Type B pancreatic cell (in vitro differentiated cells): ENCODE results near the gene KRTAP10-9. TPM values are rescaled to one million over a fixed set of nuclear protein-coding genes. Genes with fewer than 3 reads are reported as not detected.
"Not testable (repeated sequence)": the region's sequence is repeated elsewhere in the genome, so short reads cannot be mapped to it uniquely, and the experiment has no call there.

Source experiments
- DNase-seq: peaks from one replicate; pipeline ENCODE4 v3.0.0; 2021; ENCODE audit warnings: mixed read lengths; ENCODE audit not compliant: unreplicated experiment; ENCODE audit errors: extremely low spot score
- H3K27ac Mint-ChIP-seq: 2 replicates; pipeline ENCODE4 v1.8.0; 2021; ENCODE audit warnings: mild to moderate bottlenecking, mixed read lengths
- H3K27me3 Mint-ChIP-seq: 2 replicates; pipeline ENCODE4 v1.8.0; 2021; ENCODE audit warnings: mixed read lengths
- H3K36me3 Mint-ChIP-seq: 2 replicates; pipeline ENCODE4 v1.8.0; 2021; ENCODE audit warnings: mixed read lengths
- H3K4me1 Mint-ChIP-seq: one replicate; pipeline ENCODE4 v1.8.0; 2021; ENCODE audit warnings: mixed read lengths; ENCODE audit not compliant: unreplicated experiment
- H3K4me3 Mint-ChIP-seq: 2 replicates; pipeline ENCODE4 v1.8.0; 2021; ENCODE audit warnings: mild to moderate bottlenecking, mixed read lengths
- H3K9me3 Mint-ChIP-seq: 2 replicates; pipeline ENCODE4 v1.8.0; 2021; ENCODE audit warnings: mixed read lengths
- total RNA-seq: library from RNA; stranded (reverse); gene quantifications from 2 replicates; pipeline ENCODE4 v1.2.1, GENCODE V29; 2021; ENCODE audit warnings: low replicate concordance
- TF ChIP-seq, protein P1 (sequence below): fragments of 200-600 bp; sonication (generic); conservative IDR thresholded peaks from 2 replicates; pipeline ENCODE4 v1.5.0; 2021; ENCODE audit warnings: antibody characterized with exemption, mild to moderate bottlenecking

Gene KRTAP10-9
- total RNA-seq, 1 donor from 2014 or later: not detected

DNA sequence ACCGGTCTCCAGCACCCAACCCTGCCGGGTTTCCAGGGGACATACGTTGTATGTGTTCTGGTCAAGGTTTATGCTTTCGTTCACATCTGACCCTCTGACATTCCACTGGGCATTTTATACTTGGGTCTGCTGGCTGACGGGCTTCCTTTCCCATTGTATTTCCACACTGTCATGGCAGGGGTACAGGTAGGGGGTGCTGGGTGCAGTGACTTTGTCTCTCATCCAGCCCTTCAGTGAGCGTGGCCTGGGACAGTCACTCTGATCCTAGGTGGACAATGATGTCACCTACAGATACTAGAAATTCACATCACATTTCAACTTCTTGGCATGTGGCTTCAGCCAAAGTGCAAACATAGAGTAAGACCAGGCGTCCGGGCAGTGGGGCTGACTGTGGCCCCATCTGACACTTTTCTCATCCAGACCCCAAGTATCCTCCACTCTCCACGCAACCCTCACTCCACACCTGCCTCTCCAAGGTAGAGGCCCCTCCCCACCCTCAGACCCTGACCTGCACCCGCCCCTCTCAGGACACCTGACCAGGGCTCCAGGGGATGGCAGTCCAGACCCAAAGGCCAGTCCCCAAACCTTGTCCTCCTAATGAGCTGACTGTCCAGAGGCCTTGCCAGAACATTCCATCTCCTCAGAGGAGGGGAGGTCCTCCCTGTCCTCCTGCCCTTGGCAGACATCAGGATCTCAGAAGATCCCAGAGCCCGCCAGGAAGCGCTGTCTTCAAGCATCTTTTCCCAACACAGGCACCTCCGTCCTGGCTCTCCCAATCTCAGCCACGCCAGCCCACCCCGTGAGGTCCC lies 9.5 kb downstream of the KRTAP10-9 start:
- peak; percentile 48 for DNase-seq
- no peak overlapping the region for H3K4me3 Mint-ChIP-seq

DNA sequence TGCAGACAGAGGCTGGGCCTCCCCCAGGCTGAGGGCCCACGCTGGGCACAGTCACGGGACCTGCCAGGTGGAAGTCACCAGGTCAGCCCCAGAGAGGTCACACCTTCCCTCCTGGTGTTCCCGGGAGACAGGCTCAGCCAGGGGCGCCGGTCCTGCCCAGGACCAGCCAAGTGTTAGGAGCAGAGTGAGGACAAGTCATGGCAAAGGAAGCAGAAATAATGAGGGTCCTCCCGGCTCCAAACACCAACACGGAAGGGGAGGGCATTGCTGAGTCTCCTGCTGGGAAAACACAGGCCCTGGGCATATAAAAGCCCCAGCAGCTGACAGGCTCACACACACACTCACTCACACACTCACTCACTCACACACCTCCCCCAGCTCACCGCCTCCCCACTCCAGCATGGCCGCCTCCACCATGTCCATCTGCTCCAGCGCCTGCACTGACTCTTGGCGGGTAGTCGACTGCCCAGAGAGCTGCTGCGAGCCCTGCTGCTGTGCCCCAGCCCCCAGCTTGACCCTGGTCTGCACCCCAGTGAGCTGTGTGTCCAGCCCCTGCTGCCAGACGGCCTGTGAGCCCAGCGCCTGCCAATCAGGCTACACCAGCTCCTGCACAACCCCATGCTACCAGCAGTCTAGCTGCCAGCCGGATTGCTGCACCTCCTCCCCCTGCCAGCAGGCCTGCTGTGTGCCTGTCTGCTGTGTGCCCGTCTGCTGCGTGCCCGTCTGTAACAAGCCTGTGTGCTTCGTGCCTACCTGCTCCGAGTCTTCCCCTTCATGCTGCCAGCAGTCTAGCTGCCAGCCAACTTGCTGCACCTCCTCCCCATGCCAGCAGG lies 10.3 kb downstream of the KRTAP10-9 start, which contains the start of gene KRTAP10-10:
TSS of gene KRTAP10-10 (plus strand) at position 339 of the 833 bp plus-strand sequence. CDS start at position 401, 62 bp downstream.
- no peaks in the 10 kb centered on the region for H3K4me1 Mint-ChIP-seq

More for the DNA sequence above, 9.5 kb downstream of the KRTAP10-9 start:
- H3K36me3 Mint-ChIP-seq: no peaks in the 10 kb centered on the region
- H3K9me3 Mint-ChIP-seq: peaks cover 20% of the 10 kb centered on the region
- H3K4me1 Mint-ChIP-seq: no peaks in the 10 kb centered on the region
- TF ChIP-seq, protein P1, sequence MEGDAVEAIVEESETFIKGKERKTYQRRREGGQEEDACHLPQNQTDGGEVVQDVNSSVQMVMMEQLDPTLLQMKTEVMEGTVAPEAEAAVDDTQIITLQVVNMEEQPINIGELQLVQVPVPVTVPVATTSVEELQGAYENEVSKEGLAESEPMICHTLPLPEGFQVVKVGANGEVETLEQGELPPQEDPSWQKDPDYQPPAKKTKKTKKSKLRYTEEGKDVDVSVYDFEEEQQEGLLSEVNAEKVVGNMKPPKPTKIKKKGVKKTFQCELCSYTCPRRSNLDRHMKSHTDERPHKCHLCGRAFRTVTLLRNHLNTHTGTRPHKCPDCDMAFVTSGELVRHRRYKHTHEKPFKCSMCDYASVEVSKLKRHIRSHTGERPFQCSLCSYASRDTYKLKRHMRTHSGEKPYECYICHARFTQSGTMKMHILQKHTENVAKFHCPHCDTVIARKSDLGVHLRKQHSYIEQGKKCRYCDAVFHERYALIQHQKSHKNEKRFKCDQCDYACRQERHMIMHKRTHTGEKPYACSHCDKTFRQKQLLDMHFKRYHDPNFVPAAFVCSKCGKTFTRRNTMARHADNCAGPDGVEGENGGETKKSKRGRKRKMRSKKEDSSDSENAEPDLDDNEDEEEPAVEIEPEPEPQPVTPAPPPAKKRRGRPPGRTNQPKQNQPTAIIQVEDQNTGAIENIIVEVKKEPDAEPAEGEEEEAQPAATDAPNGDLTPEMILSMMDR: no peak
- peaks cover 3% of the 10 kb centered on the region for H3K27me3 Mint-ChIP-seq
- no peak overlapping the region for H3K27ac Mint-ChIP-seq

DNA sequence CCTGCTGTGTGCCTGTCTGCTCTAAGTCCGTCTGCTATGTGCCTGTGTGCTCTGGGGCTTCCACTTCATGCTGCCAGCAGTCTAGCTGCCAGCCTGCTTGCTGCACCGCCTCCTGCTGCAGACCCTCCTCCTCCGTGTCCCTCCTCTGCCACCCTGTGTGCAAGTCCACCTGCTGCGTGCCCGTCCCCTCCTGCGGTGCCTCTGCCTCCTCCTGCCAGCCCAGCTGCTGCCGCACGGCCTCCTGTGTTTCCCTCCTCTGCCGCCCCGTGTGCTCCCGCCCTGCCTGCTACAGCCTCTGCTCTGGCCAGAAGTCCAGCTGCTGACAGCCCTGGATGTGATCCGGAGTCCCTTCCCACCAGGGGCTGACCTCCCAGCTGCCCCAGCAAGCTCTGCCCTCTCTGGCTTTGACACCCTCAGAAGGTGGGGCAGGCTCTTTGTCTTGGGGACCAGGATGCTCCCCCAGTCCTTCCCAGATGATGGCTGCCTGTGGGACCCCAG lies 11.0 kb downstream of the KRTAP10-9 start:
- not testable (repeated sequence) for H3K27ac Mint-ChIP-seq, H3K4me3 Mint-ChIP-seq, H3K36me3 Mint-ChIP-seq, H3K27me3 Mint-ChIP-seq, H3K4me1 Mint-ChIP-seq
- H3K9me3 Mint-ChIP-seq: peaks cover 12% of the 10 kb centered on the region
- peak; percentile 22 for DNase-seq

More for the DNA sequence above, 10.3 kb downstream of the KRTAP10-9 start, which contains the start of gene KRTAP10-10:
- Mint-ChIP-seq H3K27ac (no peak within 1 kb of the TSS), H3K9me3 (peaks cover 12% of the 10 kb centered on the region), H3K36me3 (no peaks in the 10 kb centered on the region), H3K4me3 (no peak within 1 kb of the TSS), H3K27me3 (peaks cover 3% of the 10 kb centered on the region)
- peak; percentile 64 for DNase-seq
- TF ChIP-seq, protein P1: no peak

DNA sequence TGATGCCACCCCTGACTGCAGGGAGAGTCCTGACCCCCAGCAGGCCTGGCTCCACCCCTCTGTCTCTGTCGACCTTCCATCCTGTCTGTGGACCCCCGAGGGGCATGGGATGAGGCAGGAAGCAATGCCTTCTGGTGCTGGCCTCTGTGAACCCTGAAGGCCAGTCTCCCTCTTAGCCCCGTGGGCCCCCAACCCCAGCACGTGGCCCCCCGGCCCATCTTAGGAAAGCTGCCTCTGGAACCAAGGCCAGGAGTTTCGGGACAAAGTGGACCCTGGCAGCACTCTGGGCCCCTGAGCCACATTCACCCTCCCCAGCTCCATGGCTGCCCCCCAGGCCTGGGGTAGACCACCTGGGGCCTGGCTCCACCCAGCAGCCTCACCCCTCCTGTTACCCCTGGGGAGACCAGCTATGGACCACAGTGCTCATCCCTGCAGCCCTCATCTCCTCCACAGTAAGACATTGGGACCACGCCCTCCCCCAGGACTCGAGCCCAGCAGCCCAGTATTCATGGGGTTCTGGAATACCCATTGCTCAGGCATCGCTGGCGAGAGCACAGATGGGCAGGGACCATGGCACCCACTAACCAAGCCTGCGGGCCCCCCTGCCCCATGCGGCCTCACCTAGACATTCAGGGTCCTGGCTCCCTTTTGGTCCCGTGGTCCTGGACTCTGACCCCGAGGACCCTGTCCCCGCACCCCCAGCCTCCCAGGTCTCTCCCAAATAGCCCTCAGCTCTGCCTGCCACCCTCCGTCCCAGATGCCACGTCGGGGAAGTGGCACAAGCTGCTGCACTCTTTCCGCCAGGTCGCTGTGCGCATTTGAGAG lies 11.8 kb downstream of the KRTAP10-9 start:
- peaks cover 14% of the 10 kb centered on the region for H3K9me3 Mint-ChIP-seq

DNA sequence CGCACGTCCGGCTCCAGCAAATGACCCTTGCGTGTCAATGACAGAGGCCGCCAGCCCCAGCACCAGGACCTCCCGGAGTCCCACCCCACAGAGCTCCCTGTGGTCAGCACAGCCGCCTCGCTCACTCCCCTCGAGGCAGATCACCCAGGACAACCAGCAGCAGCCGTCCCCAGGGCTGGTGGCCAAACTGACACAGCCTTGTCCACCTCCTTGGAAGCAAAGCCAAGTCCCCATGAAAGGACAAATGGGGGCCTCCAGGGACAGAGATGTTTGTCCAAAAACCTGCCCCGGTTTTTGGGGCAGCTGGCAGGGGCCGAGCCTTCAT lies 12.4 kb downstream of the KRTAP10-9 start:
- no peak overlapping the region for H3K4me3 Mint-ChIP-seq
- peaks cover 3% of the 10 kb centered on the region for H3K27me3 Mint-ChIP-seq
- H3K9me3 Mint-ChIP-seq: peaks cover 14% of the 10 kb centered on the region
- no peaks in the 10 kb centered on the region for H3K36me3 Mint-ChIP-seq
- TF ChIP-seq, protein P1: no peak
- no peak overlapping the region for H3K27ac Mint-ChIP-seq
- peak; percentile 48 for DNase-seq
- H3K4me1 Mint-ChIP-seq: no peaks in the 10 kb centered on the region

More for the DNA sequence above, 11.8 kb downstream of the KRTAP10-9 start:
- H3K4me3 Mint-ChIP-seq, H3K4me1 Mint-ChIP-seq, H3K36me3 Mint-ChIP-seq, H3K27me3 Mint-ChIP-seq, H3K27ac Mint-ChIP-seq: not testable (repeated sequence)
- peak; percentile 55 for DNase-seq

DNA sequence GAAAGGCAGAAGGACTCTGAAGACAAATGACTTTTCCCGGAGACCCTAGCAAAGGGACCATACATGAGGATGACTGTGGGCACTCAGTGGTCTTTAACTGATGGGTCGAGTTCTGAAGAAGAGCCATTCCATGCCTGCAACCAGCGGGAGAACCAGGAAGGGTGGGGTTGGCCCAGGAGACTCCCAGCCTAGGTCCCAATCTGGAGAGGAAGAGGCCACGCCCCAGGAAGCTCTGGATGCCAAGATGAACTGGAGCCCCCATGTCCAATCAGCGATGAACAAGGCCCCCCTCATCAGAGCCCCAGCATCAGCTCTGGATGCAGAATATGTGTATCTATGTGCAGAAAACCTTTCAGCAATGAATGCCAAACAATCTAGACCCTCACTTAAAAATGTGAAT lies 13.9 kb downstream of the KRTAP10-9 start:
- peaks cover 3% of the 10 kb centered on the region for H3K27me3 Mint-ChIP-seq
- no peaks in the 10 kb centered on the region for H3K4me1 Mint-ChIP-seq
- DNase-seq: no peak
- no peaks in the 10 kb centered on the region for H3K36me3 Mint-ChIP-seq
- H3K4me3 Mint-ChIP-seq: no peak overlapping the region
- TF ChIP-seq, protein P1: no peak
- H3K27ac Mint-ChIP-seq: no peak overlapping the region
- peaks cover 18% of the 10 kb centered on the region for H3K9me3 Mint-ChIP-seq
